AG09309 (cell line): ENCODE data around the gene CYP11A1.

Experiments used
- DNase-seq: peaks from one replicate; pipeline ENCODE4 v3.0.0-alpha.2; 2010; ENCODE audit warnings: low read depth
- H3K4me3 ChIP-seq: 2 replicates; pipeline ENCODE4 v1.5.1; 2011; ENCODE audit warnings: mild to moderate bottlenecking, low read depth, low read length, moderate library complexity; ENCODE audit not compliant: control insufficient read depth
- CTCF ChIP-seq: IDR thresholded peaks from 2 replicates; pipeline ENCODE4 v1.5.1; 2011; ENCODE audit warnings: mild to moderate bottlenecking, low read depth, low read length, inconsistent platforms; ENCODE audit not compliant: insufficient read depth, control insufficient read depth; ENCODE audit errors: missing control alignments

CYP11A1 gene

GRCh38 chr15:74383695-74384565, 16.5 kb upstream of the CYP11A1 start:
- no peak for DNase-seq
- TF ChIP-seq CTCF, result no peak

DNA sequence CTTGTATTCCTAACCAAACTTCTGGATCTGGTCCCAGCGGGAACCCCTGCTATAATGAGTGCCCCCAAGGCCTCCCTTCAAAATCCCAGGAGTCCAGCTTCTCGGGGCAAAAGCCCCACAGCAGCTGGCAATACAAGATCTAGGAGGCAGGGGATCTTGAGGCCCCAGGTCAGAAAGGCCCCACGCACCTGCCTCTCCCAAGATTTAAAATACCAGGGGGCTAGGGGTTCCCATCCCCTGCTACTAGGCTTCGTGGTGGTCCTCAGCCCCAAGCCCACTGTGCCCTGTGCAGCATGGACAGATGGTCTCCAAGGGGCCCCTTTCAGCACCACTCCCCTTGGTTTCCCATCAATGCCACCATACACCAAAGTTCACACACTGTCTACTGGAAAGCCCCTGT, 15.8 kb upstream of the CYP11A1 start:
- H3K4me3 ChIP-seq, result no peak overlapping the region
- TF ChIP-seq CTCF, result no peak
- no peak for DNase-seq

More at GRCh38 chr15:74383695-74384565, 16.5 kb upstream of the CYP11A1 start:
- H3K4me3 ChIP-seq, result no peak overlapping the region

DNA sequence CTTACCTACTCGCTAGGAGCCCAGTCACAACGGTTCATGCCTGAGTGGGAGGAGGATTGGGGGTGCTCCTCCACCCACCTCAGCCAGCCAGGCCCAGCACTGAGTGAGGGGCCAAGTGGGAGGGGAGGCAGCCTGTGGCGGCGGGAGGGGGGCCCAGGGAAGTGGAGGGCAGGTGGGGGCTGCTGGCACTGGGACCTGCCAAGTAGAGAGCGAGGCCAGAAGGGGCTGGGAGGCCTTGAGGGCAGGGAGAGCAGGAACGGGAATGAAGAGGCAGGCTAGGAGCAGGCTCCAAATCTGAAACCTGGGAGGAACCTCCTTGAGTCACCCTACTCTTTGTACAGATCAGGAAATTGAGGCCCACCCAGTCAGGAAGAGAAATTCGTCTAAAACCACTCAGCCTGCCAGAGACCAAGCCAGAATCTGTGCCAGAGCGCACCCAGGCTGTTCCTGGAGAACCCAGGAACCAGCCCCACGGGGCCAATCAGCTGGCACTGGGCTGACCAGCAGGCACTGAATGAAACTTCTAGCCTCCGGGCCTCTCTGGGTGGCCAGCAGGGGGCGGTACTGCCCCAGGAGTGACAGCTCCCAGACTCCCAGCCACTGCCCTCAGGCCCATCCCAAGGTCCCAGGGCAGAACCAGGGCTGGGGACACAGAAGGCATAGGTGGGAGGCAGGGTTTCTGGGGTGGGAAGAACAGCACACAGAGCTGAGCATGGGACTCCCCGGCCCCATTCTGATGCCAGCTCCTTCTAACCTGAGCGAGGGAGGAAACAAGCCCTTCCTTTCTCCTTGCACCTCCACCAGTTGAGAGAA, 14.8 kb upstream of the CYP11A1 start:
- TF ChIP-seq CTCF, result peak; percentile 99
- DNase-seq, result no peak
- no peak overlapping the region for H3K4me3 ChIP-seq

DNA sequence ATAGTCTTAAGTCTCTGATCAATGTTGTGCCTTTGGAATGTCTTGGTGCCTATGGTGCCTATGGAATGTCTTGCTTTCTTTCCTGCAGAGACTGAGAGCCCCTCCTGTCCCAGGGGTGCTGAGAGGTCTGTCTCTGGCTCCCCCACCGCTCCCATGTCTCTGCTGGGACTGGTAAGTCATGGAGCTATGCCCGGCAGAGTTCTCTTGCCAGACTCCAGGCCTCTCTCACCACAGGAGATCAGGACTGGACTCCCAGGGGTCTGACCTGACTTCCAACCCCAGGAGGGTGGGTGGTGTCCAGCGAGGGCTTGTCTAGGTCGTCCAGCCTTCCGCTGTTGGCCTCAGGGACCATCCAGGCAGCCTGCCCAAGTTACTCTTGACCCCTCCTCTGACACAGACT, 14.0 kb upstream of the CYP11A1 start:
- TF ChIP-seq CTCF, result no peak
- DNase-seq, result no peak
- no peak overlapping the region for H3K4me3 ChIP-seq

- no peak overlapping the region for H3K4me3 ChIP-seq
- no peak for TF ChIP-seq CTCF
- DNase-seq, result no peak
These were observed 13.7 kb upstream of the CYP11A1 start for GRCh38 chr15:74381190-74381453.

DNA sequence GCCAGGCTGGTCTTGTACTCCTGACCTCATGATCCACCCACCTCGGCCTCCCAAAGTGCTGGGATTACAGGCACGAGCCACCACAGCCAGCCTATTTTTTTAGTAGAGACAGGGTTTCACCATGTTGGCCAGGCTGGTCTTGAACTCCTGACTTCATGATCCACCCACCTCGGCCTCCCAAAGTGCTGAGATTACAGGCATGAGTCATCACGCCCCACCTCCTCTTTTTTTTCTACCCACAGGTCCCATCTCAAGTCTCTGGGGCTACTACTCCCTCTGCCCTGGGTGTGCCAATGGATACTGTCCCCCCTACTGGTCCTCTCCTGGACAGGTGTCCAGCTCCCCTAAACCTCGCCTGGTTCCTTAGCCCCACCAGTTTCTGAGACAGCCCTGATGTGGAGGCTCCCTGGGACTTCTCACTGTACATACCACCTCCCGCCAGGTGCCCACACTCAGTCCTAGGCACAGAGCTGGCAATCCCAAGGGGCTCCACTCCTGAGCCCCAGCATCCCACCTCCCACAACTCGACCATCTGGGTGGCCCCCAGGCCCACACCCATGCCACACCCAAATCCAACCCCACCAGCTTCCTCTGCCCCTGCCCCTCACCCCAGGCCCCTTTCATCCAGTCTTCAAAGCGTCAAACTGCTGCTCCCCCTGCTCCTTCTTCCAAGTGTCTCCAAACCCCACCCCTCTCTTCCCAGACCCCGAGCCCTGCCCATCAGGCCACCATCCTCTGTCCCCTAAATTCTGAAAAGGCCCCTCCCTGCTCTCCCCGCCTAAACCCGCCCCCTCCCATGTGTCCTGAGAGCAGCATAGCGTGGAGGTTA, 13.1 kb upstream of the CYP11A1 start:
- no peak for DNase-seq
- no peak overlapping the region for H3K4me3 ChIP-seq
- TF ChIP-seq CTCF, result no peak
